ENCODE data around the gene PCDHB13.
A peak's percentile ranks its signal among the peaks of the same experiment; 100 is the strongest.
"Not testable (repeated sequence)": the region's sequence is repeated elsewhere in the genome, so short reads cannot be mapped to it uniquely, and the experiment has no call there.

PCDHB13 gene

DNA sequence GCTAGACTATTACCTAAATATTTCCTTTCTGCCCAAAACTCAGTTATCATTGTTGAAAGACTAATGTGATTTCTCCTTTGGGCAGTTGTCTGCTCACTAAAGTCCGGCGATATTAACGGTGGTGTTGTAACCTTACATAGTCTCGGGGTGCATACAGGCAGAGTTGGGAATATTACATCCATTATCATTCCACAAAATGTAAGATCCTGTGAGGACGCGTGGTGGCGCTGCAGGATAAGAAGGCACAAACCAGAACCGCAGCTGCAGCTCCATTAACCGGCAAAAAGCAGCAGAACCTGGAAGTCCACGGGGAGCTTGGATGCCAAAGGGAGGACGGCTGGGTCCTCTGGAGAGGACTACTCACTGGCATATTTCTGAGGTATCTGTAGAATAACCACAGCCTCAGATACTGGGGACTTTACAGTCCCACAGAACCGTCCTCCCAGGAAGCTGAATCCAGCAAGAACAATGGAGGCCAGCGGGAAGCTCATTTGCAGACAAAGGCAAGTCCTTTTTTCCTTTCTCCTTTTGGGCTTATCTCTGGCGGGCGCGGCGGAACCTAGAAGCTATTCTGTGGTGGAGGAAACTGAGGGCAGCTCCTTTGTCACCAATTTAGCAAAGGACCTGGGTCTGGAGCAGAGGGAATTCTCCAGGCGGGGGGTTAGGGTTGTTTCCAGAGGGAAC is at the start of gene PCDHB13:
TSS of gene PCDHB13 (plus strand) at position 264 of the 684 bp plus-strand sequence. CDS start at position 469, 205 bp downstream.
- not testable (repeated sequence) for DNase-seq

DNA sequence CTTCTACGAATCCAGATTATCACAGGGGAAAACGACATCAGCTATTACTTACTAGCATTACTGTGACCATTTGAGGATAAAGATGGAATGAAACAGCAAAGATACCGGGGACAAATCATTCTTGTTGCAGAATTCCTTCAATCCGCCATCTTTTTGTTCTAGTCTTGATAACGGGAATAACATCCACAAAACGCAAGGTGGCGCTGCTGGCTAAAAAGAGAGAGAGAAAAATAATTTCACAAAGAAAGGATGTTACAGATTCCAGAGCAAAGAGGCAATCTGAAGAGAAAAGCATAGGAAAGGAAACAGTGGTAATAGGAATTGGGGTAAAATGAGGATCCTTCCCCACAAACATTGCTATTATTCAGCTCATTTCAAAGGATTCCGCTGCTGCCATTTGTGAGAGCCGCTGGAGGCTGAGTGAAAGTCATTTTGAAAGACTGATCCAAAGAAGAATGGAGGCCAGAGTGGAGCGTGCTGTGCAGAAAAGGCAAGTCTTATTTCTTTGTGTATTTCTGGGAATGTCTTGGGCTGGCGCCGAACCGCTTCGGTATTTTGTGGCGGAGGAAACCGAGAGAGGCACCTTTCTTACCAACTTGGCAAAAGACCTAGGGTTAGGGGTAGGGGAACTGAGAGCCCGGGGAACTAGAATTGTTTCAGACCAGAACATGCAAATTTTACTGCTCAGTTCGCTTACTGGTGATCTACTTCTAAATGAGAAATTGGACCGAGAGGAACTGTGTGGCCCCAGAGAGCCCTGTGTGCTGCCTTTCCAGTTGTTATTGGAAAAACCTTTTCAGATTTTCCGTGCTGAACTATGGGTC is 41.1 kb upstream of the PCDHB13 start, which contains the start of gene PCDHB7:
TSS of gene PCDHB7 (plus strand) at position 264 of the 824 bp plus-strand sequence. CDS start at position 456, 192 bp downstream.
- DNase-seq, result no peak

DNA sequence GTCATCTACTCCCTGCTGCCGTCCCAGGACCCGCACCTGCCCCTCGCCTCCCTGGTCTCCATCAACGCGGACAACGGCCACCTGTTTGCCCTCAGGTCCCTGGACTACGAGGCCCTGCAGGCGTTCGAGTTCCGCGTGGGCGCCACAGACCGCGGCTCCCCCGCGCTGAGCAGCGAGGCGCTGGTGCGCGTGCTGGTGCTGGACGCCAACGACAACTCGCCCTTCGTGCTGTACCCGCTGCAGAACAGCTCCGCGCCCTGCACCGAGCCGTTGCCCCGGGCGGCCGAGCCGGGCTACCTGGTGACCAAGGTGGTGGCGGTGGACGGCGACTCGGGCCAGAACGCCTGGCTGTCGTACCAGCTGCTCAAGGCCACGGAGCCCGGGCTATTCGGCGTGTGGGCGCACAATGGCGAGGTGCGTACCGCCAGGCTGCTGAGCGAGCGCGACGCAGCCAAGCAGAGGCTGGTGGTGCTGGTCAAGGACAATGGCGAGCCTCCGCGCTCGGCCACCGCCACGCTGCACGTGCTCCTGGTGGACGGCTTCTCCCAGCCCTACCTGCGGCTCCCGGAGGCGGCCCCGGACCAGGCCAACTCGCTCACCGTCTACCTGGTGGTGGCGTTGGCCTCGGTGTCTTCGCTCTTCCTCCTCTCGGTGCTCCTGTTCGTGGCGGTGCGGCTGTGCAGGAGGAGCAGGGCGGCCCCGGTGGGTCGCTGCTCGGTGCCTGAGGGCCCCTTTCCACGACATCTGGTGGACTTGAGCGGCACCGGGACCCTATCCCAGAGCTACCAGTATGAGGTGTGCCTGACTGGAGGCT is 39.2 kb upstream of the PCDHB13 start:
- DNase-seq, result not testable (repeated sequence)

DNA sequence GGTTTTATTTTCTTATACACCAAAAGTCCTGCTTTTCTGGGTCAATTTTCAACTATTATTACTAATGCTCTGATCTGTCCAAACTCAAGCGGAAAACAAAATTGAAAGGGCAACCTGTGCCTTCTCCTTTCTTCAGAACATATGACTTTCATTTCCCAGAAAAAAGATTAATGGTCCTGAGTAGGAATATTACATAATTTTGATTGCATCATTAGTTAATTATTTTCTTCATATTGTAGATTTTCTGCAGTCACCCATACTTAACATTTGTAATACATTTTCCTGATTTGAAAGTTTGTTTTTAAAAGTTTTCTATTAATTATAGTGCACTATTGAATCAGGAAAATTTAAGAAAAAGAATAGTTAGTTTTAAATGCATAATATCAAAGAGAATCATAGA is 37.8 kb upstream of the PCDHB13 start:
- no peak for DNase-seq

GRCh38 chr5:141177577-141178191 is 36.0 kb upstream of the PCDHB13 start, which contains the start of gene PCDHB8:
Gene PCDHB8 (plus strand): TSS chr5:141177790. CDS start chr5:141178035, 245 bp downstream.
- not testable (repeated sequence) for DNase-seq

DNA sequence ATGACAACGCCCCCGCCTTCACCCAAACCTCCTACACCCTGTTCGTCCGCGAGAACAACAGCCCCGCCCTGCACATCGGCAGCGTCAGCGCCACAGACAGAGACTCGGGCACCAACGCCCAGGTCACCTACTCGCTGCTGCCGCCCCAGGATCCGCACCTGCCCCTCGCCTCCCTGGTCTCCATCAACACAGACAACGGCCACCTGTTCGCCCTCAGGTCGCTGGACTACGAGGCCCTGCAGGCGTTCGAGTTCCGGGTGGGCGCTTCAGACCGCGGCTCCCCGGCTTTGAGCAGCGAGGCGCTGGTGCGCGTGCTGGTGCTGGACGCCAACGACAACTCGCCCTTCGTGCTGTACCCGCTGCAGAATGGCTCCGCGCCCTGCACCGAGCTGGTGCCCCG is 34.3 kb upstream of the PCDHB13 start:
- DNase-seq, result not testable (repeated sequence)

- not testable (repeated sequence) for DNase-seq
Observed at GRCh38 chr5:141179876-141180275, 33.8 kb upstream of the PCDHB13 start.

DNA sequence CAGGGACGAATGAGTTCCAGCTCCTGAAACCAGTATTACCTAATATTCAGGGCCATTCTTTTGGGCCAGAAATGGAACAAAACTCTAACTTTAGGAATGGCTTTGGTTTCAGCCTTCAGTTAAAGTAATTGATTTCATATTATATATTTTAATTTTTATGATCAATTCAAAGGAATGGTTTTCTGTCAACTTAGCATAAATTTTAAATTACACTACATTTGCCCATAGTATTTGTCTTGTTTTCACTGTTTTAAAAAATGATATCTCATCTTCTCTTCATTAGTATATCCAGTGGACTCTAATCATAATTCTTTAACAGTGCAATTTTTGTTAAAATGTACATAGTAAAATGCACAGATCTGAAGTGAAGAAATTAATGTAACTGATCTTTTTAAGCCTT is 33.4 kb upstream of the PCDHB13 start:
- DNase-seq, result no peak

GRCh38 chr5:141182248-141182647 is 31.5 kb upstream of the PCDHB13 start, which contains the start of gene PCDHB16:
Gene PCDHB16 (plus strand): TSS chr5:141182387. CDS start chr5:141182560, 173 bp downstream.
- no peak for DNase-seq

- DNase-seq, result not testable (repeated sequence)
Observed at GRCh38 chr5:141184117-141184855, 29.4 kb upstream of the PCDHB13 start.

GRCh38 chr5:141186897-141187512 is 26.7 kb upstream of the PCDHB13 start, which contains the start of gene PCDHB9:
Gene PCDHB9 (plus strand): TSS chr5:141187161. CDS start chr5:141187319, 158 bp downstream.
- peak; percentile 17 for DNase-seq

DNA sequence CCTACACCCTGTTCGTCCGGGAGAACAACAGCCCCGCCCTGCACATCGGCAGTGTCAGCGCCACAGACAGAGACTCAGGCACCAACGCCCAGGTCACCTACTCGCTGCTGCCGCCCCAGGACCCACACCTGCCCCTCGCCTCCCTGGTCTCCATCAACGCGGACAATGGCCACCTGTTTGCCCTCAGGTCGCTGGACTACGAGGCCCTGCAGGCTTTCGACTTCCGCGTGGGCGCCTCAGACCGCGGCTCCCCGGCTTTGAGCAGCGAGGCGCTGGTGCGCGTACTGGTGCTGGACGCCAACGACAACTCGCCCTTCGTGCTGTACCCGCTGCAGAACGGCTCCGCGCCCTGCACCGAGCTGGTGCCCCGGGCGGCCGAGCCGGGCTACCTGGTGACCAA is 25.0 kb upstream of the PCDHB13 start:
- not testable (repeated sequence) for DNase-seq

- DNase-seq, result not testable (repeated sequence)
Observed at GRCh38 chr5:141189131-141189530, 24.6 kb upstream of the PCDHB13 start.

GRCh38 chr5:141192110-141192725 is 21.5 kb upstream of the PCDHB13 start, which contains the start of gene PCDHB10:
Gene PCDHB10 (plus strand): TSS chr5:141192353. CDS start chr5:141192553, 200 bp downstream.
- no peak for DNase-seq

DNA sequence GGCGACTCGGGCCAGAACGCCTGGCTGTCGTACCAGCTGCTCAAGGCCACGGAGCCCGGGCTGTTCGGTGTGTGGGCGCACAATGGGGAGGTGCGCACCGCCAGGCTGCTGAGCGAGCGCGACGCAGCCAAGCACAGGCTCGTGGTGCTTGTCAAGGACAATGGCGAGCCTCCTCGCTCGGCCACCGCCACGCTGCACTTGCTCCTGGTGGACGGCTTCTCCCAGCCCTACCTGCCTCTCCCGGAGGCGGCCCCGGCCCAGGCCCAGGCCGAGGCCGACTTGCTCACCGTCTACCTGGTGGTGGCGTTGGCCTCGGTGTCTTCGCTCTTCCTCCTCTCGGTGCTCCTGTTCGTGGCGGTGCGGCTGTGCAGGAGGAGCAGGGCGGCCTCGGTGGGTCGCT is 19.4 kb upstream of the PCDHB13 start:
- not testable (repeated sequence) for DNase-seq

DNA sequence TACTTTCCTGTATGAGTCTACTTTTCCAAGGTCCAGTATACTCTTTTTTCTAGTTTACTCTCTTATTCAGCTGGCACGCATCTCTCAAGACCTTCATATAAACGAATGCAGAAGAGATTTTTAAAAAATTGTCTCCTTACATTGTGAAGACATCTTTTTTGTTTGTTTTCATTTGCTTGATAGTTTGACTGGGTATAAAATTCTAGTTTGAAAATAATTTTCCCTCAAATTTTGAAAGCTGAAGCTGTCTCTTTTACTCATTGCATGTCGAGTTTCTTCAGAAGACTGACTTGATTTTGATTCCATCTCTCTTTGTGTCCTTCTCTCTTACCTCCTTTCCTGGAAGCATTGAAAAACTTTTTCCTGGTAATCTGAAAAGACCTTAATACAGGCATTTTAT is 17.4 kb upstream of the PCDHB13 start:
- DNase-seq, result no peak

- no peak for DNase-seq
Observed at GRCh38 chr5:141199359-141200235, 14.1 kb upstream of the PCDHB13 start, which contains the start of gene PCDHB11. Gene PCDHB11 (plus strand): TSS chr5:141199627. CDS start chr5:141199775, 148 bp downstream.

GRCh38 chr5:141201126-141201525 is 12.6 kb upstream of the PCDHB13 start:
- not testable (repeated sequence) for DNase-seq

- not testable (repeated sequence) for DNase-seq
Observed at GRCh38 chr5:141201646-141202045, 12.1 kb upstream of the PCDHB13 start.

Measured in stimulated activated naive CD4-positive, alpha-beta T cell treated with Interleukin-2 at 50 U/mL for 16 hours (primary cell).